ENCODE data around the gene DENND5A.

DNA sequence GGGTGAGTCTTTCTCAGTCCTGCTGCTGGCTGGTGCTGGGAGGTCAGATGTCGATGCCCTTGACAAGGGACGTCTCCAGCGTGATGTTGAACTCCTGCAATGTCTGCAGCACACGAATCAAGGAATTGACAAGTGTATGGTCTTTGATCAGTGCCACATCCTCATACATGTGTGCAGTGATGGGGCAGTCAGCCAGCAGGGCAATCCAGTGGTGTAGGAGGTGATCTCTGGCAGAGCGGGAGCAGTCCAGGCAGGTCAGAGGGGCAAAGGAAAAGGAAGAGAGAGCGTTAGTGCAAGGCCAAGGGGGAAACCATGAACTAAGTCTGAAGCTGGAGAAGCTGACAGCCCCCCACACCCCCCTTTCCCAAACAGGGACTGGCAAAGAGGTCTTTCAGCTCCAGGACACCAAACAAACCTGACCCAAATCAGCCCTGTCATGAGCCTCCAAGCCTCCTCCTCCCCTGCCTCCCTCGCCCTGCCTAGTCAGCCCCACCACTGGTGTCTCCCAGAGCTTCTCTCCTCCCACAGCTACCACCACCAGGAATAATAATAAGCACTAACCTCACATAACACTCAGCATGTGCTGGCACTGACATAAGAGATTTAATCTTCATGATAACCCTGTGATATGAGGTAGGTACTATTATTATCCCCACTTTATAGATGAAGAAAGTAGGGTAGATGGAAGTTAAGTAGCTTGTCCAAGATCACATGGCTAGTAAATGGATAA, 125.4 kb downstream of the DENND5A start:
- TF ChIP-seq, protein P1, sequence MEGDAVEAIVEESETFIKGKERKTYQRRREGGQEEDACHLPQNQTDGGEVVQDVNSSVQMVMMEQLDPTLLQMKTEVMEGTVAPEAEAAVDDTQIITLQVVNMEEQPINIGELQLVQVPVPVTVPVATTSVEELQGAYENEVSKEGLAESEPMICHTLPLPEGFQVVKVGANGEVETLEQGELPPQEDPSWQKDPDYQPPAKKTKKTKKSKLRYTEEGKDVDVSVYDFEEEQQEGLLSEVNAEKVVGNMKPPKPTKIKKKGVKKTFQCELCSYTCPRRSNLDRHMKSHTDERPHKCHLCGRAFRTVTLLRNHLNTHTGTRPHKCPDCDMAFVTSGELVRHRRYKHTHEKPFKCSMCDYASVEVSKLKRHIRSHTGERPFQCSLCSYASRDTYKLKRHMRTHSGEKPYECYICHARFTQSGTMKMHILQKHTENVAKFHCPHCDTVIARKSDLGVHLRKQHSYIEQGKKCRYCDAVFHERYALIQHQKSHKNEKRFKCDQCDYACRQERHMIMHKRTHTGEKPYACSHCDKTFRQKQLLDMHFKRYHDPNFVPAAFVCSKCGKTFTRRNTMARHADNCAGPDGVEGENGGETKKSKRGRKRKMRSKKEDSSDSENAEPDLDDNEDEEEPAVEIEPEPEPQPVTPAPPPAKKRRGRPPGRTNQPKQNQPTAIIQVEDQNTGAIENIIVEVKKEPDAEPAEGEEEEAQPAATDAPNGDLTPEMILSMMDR (IDR thresholded peaks at IDR 0.05): no peak
- no peak for TF ChIP-seq EZH2 (IDR thresholded peaks at IDR 0.05; ENCODE audit: borderline replicate concordance, insufficient read depth, low read depth, low read length, poor library complexity, severe bottlenecking)
